ENCODE measurements around the gene FBXO31.

DNA sequence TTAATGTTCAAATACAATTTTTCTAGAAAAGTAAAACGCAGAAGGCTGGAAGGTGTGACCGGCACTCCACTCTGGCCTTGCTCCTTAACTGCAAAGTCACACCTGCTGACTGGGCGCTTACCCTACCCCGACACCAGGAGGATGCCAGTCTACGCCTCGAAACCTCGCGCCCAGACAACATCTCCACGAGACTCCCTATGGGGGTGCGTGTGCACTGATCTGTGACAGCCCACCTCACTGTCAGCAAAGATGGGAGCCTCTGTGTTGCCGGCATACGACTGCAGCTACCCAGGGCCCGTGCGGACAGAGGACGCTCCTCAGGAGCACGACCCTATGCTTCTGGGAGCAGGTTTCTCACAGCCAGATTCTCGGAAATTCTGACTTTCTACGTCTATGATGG, 34.6 kb upstream of the FBXO31 start:
- TF ChIP-seq, protein P1, sequence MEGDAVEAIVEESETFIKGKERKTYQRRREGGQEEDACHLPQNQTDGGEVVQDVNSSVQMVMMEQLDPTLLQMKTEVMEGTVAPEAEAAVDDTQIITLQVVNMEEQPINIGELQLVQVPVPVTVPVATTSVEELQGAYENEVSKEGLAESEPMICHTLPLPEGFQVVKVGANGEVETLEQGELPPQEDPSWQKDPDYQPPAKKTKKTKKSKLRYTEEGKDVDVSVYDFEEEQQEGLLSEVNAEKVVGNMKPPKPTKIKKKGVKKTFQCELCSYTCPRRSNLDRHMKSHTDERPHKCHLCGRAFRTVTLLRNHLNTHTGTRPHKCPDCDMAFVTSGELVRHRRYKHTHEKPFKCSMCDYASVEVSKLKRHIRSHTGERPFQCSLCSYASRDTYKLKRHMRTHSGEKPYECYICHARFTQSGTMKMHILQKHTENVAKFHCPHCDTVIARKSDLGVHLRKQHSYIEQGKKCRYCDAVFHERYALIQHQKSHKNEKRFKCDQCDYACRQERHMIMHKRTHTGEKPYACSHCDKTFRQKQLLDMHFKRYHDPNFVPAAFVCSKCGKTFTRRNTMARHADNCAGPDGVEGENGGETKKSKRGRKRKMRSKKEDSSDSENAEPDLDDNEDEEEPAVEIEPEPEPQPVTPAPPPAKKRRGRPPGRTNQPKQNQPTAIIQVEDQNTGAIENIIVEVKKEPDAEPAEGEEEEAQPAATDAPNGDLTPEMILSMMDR (IDR thresholded peaks at IDR 0.05; ENCODE audit: borderline replicate concordance, extremely low read depth, low read length, poor library complexity, severe bottlenecking), result no peak
- TF ChIP-seq EZH2 (IDR thresholded peaks at IDR 0.05; ENCODE audit: borderline replicate concordance, low read depth, low read length, severe bottlenecking), result no peak
